ENCODE measurements around the gene RNF121.

Gene RNF121

DNA sequence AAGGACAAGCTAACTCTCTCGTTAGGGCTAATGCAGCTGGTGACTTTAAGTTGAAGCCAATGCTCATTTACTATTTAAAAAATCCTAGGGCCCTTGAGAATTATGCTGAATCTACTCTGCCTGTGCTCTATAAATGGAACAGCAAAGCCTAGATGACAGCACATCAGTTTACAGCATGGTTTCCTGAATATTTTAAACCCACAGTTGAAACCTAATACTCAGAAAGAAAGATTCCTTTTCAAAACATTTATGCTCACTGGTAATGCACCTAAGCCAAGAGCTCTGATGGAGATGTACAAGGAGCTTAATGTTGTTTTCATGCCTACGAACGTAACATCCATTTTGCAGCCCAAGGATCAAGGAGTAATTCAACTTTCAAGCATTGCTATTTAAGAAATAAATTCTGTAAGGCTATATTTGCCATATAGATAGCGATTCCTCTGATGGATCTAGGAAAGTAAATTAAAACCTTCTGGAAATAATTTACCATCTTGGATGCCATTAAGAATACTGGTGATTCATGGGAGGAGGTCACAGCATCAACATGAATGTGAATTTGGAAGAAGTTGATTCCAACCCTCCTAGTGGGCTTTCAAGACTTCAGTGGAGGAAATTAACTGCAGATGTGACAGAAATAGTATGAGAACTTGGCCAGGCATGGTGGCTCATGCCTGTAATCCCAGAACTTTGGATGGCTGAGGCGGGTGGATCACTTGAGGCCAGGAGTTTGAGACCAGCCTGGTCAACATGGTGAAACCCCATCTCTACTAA, 14.9 kb upstream of the RNF121 start:
- Histone ChIP-seq H3K36me3 (ENCODE audit: control insufficient read depth, insufficient read depth, low read length) (peaks cover 36% of the 10 kb centered on the region), H3K27me3 (ENCODE audit: control insufficient read depth, insufficient read depth, low read length) (no peaks in the 10 kb centered on the region), H3K9me3 (ENCODE audit: control insufficient read depth, insufficient read depth, low read depth, low read length) (no peaks in the 10 kb centered on the region), H3K27ac (ENCODE audit: low read depth, low read length) (no peak overlapping the region), H3K9ac (ENCODE audit: low read length) (no peak overlapping the region), H3K4me3 (ENCODE audit: low read depth, low read length) (no peak overlapping the region), H3K4me1 (ENCODE audit: control insufficient read depth, insufficient read depth, low read length) (no peaks in the 10 kb centered on the region; the same call in 1 of the 2 replicates)

- Histone ChIP-seq H3K27me3 (ENCODE audit: control insufficient read depth, insufficient read depth, low read length) (no peaks in the 10 kb centered on the region), H3K9me3 (ENCODE audit: control insufficient read depth, insufficient read depth, low read depth, low read length) (no peaks in the 10 kb centered on the region), H3K4me1 (ENCODE audit: control insufficient read depth, insufficient read depth, low read length) (no peaks in the 10 kb centered on the region; the same call in 1 of the 2 replicates), H3K4me3 (ENCODE audit: low read depth, low read length) (no peak overlapping the region), H3K9ac (ENCODE audit: low read length) (no peak overlapping the region), H3K27ac (ENCODE audit: low read depth, low read length) (no peak overlapping the region), H3K36me3 (ENCODE audit: control insufficient read depth, insufficient read depth, low read length) (peaks cover 36% of the 10 kb centered on the region)
Measured at GRCh38 chr11:71914617-71915189, 14.1 kb upstream of the RNF121 start.

DNA sequence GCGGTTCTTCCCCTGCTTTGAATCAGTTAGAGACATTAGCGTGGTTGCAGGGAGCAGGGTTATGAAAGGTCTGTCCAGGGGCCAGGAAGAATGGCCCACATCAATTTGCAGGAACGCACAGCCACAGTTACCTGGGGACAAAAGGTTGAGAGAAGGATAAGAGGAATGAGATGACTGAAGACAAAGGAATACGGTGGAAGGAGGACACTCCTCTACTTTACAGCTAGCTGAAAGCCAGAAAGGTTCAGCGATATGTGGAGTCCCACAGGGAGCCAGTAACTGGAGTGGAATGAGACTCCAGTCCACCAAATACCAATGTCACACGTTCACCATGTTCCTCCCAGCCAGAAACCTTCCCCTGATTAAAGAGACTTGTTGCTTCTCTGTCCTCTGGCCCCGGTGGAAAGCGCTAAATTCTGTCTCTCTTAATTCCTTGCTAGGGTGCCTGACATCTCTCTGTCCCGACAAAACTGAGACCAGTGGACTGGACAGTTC, 11.2 kb upstream of the RNF121 start:
- peaks cover 39% of the 10 kb centered on the region for H3K36me3 ChIP-seq (ENCODE audit: control insufficient read depth, insufficient read depth, low read length)
- H3K27ac ChIP-seq (ENCODE audit: low read depth, low read length): no peak overlapping the region
- H3K9me3 ChIP-seq (ENCODE audit: control insufficient read depth, insufficient read depth, low read depth, low read length): no peaks in the 10 kb centered on the region
- no peak overlapping the region for H3K9ac ChIP-seq (ENCODE audit: low read length)
- no peak overlapping the region for H3K4me3 ChIP-seq (ENCODE audit: low read depth, low read length)
- no peaks in the 10 kb centered on the region for H3K4me1 ChIP-seq (ENCODE audit: control insufficient read depth, insufficient read depth, low read length)
- no peaks in the 10 kb centered on the region for H3K27me3 ChIP-seq (ENCODE audit: control insufficient read depth, insufficient read depth, low read length)

DNA sequence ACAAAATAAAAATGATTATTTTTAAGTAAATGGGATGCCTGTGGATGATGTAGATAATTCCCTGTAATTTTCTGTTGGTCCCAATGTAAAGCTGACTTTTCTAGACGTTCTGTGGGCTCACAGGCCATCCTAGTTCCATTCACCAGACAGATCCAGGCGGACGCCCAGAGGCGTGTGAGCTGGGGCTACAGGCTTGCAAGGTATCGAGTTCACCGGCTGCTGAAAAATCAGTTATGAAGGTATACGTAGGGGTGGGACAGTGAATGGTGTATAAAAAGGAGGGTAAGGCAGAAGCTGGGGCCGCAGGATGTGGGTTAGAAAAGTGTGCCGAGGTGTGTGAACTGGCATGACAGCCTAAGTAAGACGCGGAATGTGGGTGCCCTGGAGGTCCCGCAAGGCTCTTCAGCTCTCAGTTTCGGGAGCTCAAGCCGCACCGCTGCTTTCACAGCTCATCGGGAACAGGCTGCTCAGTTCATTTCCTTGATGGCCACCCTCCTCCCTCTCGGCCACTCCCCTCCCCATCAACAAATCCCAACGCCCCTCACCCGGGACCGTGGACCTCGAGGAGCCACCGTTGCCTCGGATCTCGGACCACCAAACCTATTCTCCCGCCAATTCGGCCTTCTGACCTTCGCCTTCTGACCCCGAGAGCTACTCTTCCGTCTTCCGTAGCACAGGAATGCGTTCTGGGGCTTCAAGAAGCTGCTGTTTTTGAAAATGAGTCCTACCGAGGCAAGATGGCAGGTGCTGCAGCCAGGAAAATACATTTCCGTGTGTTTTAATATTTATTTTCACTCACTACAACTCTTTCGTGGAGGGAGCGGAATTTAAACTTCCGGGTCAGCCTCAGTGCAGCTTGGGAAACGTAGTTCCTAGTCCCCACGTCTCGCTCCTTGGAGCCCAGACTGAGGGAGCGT, 768 bp upstream of the RNF121 start, which contains the start of gene XNDC1N:
Gene XNDC1N, minus strand, starts transcription at position 775 of the 917 bp plus-strand sequence. CDS start 5,241 bp downstream, outside the sequence.
- peaks cover 6% of the 10 kb centered on the region; the same call in 1 of the 2 replicates for H3K4me1 ChIP-seq (ENCODE audit: control insufficient read depth, insufficient read depth, low read length)

DNA sequence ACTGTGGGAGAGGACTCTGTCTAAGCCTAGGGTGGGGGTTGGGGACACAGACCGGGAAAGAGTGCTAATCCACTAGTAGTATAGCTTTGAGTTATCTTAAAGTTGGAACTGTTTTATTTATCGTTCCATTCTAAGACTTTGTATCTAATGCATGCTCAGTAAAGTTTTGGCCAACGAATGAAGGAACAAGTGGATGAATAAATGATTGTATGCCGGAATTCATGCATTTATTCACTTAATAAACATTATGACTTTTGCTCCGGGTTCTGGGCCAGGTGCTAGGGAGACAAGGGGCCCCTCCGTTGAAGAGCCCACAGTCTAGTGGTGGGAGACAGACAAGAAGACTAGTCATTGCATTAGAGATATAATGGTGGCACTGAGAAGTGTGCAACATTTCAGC, 645 bp downstream of the RNF121 start:
- no peaks in the 10 kb centered on the region for H3K27me3 ChIP-seq (ENCODE audit: control insufficient read depth, insufficient read depth, low read length)
- H3K9ac ChIP-seq (ENCODE audit: low read length): peak overlapping the region; percentile 99
- H3K9me3 ChIP-seq (ENCODE audit: control insufficient read depth, insufficient read depth, low read depth, low read length): no peaks in the 10 kb centered on the region
- peak overlapping the region; percentile 98; the same call in 1 of the 2 replicates for H3K27ac ChIP-seq (ENCODE audit: low read depth, low read length)
- H3K4me1 ChIP-seq (ENCODE audit: control insufficient read depth, insufficient read depth, low read length): peaks cover 6% of the 10 kb centered on the region; the same call in 1 of the 2 replicates
- peaks cover 10% of the 10 kb centered on the region for H3K36me3 ChIP-seq (ENCODE audit: control insufficient read depth, insufficient read depth, low read length)
- peak overlapping the region; percentile 90 for H3K4me3 ChIP-seq (ENCODE audit: low read depth, low read length)

More for the DNA sequence above, 768 bp upstream of the RNF121 start, which contains the start of gene XNDC1N:
- no peaks in the 10 kb centered on the region for H3K9me3 ChIP-seq (ENCODE audit: control insufficient read depth, insufficient read depth, low read depth, low read length)
- no peaks in the 10 kb centered on the region for H3K27me3 ChIP-seq (ENCODE audit: control insufficient read depth, insufficient read depth, low read length)
- peak within 1 kb of the TSS; percentile 98 for H3K27ac ChIP-seq (ENCODE audit: low read depth, low read length)
- H3K36me3 ChIP-seq (ENCODE audit: control insufficient read depth, insufficient read depth, low read length): peaks cover 12% of the 10 kb centered on the region
- peak within 1 kb of the TSS; percentile 90 for H3K4me3 ChIP-seq (ENCODE audit: low read depth, low read length)
- H3K9ac ChIP-seq (ENCODE audit: low read length): peak within 1 kb of the TSS; percentile 99

DNA sequence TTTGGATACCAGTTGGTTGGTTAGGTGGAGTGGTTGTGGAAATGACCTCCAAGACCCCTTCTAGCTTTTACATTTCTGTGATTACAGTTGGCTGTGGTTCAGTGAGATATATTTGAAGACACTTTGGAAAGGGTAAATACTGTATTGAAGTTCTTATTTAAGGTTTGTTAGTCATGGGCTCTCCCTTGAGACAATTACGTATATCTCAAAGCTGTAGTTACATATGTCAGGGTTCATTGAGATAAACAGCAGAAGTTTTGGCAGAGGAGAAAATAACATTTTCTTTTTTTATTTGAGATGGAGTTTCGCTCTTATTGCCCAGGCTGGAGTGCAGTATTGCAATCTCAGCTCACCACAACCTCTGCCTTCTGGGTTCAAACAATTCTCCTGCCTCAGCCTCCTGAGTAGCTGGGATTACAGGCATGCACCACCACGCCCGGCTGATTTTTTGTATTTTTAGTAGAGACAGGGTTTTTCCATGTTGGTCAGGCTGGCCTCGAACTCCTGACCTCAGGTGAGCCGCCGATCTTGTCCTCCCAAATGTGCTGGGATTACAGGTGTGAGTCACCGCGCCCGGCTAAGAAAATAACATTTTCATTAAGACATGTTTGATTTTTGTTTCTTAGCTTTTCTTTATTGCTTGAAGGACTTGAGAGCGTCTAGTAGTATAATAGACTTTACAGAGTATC, 1.9 kb downstream of the RNF121 start:
- H3K27me3 ChIP-seq (ENCODE audit: control insufficient read depth, insufficient read depth, low read length): no peaks in the 10 kb centered on the region
- H3K9ac ChIP-seq (ENCODE audit: low read length): peak overlapping the region; percentile 99
- no peak overlapping the region for H3K27ac ChIP-seq (ENCODE audit: low read depth, low read length)
- peak overlapping the region; percentile 90; the same call in 1 of the 2 replicates for H3K4me3 ChIP-seq (ENCODE audit: low read depth, low read length)
- peaks cover 6% of the 10 kb centered on the region; the same call in 1 of the 2 replicates for H3K4me1 ChIP-seq (ENCODE audit: control insufficient read depth, insufficient read depth, low read length)
- peaks cover 6% of the 10 kb centered on the region for H3K36me3 ChIP-seq (ENCODE audit: control insufficient read depth, insufficient read depth, low read length)
- H3K9me3 ChIP-seq (ENCODE audit: control insufficient read depth, insufficient read depth, low read depth, low read length): no peaks in the 10 kb centered on the region

DNA sequence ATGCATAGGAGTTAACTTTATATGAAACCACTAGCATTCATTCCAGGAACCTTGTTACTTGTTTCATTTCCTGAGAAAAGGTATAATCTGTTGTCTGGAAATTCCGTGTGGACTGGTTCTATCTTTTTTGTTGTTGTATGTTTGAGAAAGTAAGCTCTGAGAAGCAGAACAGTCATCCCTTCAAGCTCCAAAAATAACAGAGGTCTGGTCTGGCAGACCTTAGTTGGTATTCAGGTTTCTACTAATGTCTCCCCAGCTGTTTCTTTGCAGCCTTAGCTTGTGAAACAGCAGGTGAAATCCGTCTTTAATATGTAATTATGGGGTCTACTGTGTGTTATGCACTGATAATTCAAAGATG, 2.4 kb downstream of the RNF121 start:
- Histone ChIP-seq H3K4me3 (ENCODE audit: low read depth, low read length) (no peak overlapping the region), H3K9me3 (ENCODE audit: control insufficient read depth, insufficient read depth, low read depth, low read length) (no peaks in the 10 kb centered on the region), H3K27ac (ENCODE audit: low read depth, low read length) (no peak overlapping the region), H3K27me3 (ENCODE audit: control insufficient read depth, insufficient read depth, low read length) (no peaks in the 10 kb centered on the region), H3K36me3 (ENCODE audit: control insufficient read depth, insufficient read depth, low read length) (peaks cover 3% of the 10 kb centered on the region), H3K4me1 (ENCODE audit: control insufficient read depth, insufficient read depth, low read length) (peaks cover 6% of the 10 kb centered on the region; the same call in 1 of the 2 replicates), H3K9ac (ENCODE audit: low read length) (no peak overlapping the region)

DNA sequence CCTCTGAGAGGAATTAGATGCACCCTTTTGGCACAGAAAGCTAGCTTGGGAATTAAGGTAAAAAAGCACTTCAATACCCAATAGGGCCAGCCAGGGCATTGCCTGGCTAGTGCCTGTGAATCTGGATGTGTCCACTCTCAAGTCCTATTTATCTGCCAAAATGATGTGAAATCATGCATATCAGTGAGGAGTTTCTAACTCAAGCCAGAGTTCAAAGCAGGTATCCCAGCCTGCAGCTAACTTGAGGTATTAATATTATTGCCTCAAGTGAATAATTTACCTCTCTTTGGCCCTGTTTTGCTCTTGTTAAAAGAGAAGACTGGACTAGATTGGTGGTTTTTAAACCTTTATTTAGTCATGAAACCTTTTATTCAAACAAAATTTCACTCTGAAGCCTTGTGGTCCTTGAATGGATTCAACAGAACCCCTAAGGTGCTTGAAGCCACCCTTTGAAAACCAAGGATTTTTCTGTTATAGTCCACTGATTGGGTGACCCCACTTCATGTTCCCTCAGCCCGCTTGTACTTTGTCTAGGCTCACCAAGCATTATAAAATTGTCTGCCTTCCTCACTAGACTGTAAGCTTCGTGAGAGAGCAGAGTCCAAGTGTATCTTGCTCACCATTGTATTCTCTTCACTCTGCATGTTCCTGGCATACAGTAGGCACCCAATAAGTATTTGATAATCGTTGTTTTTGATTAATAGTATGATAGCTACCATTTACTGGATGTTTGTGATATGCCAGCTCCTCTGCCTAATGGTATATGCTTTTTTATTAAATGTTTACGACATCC, 4.5 kb downstream of the RNF121 start:
- Histone ChIP-seq H3K27me3 (ENCODE audit: control insufficient read depth, insufficient read depth, low read length) (no peaks in the 10 kb centered on the region), H3K4me3 (ENCODE audit: low read depth, low read length) (no peak overlapping the region), H3K9me3 (ENCODE audit: control insufficient read depth, insufficient read depth, low read depth, low read length) (no peaks in the 10 kb centered on the region), H3K36me3 (ENCODE audit: control insufficient read depth, insufficient read depth, low read length) (peaks cover 4% of the 10 kb centered on the region; the same call in 1 of the 2 replicates), H3K4me1 (ENCODE audit: control insufficient read depth, insufficient read depth, low read length) (peaks cover 6% of the 10 kb centered on the region; the same call in 1 of the 2 replicates), H3K27ac (ENCODE audit: low read depth, low read length) (no peak overlapping the region), H3K9ac (ENCODE audit: low read length) (no peak overlapping the region)

DNA sequence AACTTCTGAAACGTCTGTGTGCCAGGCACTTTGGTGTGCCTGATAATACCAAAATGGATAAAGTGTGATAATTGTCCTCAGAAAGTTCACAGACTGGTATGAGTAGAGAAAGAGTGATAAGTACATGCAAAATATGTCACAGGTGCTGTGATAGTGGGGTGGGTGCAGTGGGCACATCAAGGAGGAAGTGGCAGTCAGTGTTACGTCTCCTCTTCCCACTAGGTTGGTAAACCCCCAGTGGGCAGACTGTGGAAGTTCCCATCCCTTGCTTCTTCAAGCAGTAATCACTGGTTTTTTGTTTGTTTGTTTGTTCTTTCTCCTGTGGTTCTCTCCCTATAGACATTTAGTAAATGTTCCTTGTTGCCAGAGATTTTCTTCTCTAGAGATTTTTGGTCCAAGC, 5.4 kb downstream of the RNF121 start:
- no peak overlapping the region for H3K9ac ChIP-seq (ENCODE audit: low read length)
- no peak overlapping the region for H3K4me3 ChIP-seq (ENCODE audit: low read depth, low read length)
- H3K4me1 ChIP-seq (ENCODE audit: control insufficient read depth, insufficient read depth, low read length): peaks cover 6% of the 10 kb centered on the region; the same call in 1 of the 2 replicates
- peaks cover 4% of the 10 kb centered on the region; the same call in 1 of the 2 replicates for H3K36me3 ChIP-seq (ENCODE audit: control insufficient read depth, insufficient read depth, low read length)
- no peaks in the 10 kb centered on the region for H3K9me3 ChIP-seq (ENCODE audit: control insufficient read depth, insufficient read depth, low read depth, low read length)
- no peak overlapping the region for H3K27ac ChIP-seq (ENCODE audit: low read depth, low read length)
- no peaks in the 10 kb centered on the region for H3K27me3 ChIP-seq (ENCODE audit: control insufficient read depth, insufficient read depth, low read length)
